HEK293T (cell line): ENCODE measurements around the gene QKI.

Source experiments
- BHLHE40 ChIP-seq: fragments of 450-650 bp; IDR thresholded peaks from 2 replicates; pipeline ENCODE4 v1.6.1; 2016; ENCODE audit warnings: mild to moderate bottlenecking, moderate library complexity, borderline replicate concordance
- ELF4 ChIP-seq: fragments of 450-650 bp; IDR thresholded peaks from 2 replicates; pipeline ENCODE4 v1.6.1; 2017; ENCODE audit warnings: antibody characterized with exemption
- FOXM1 ChIP-seq: fragments of 450-650 bp; IDR thresholded peaks from 2 replicates; pipeline ENCODE4 v1.6.1; 2017; ENCODE audit warnings: mild to moderate bottlenecking, borderline replicate concordance
- NFRKB ChIP-seq: fragments of 450-650 bp; IDR thresholded peaks from 2 replicates; pipeline ENCODE4 v1.6.1; 2016; ENCODE audit warnings: mild to moderate bottlenecking, moderate library complexity
- SP1 ChIP-seq: fragments of 450-650 bp; IDR thresholded peaks from 2 replicates; pipeline ENCODE4 v1.6.1; 2017
- SUZ12 ChIP-seq: fragments of 450-650 bp; IDR thresholded peaks from 2 replicates; pipeline ENCODE4 v1.6.1; 2016; ENCODE audit warnings: mild to moderate bottlenecking
- TARDBP ChIP-seq: fragments of 450-650 bp; IDR thresholded peaks from 2 replicates; pipeline ENCODE4 v1.6.1; 2016
- ZNF384 ChIP-seq: fragments of 450-650 bp; IDR thresholded peaks from 2 replicates; pipeline ENCODE4 v1.6.1; 2016
- TF ChIP-seq, protein P1 (sequence below): fragments of 450-650 bp; IDR thresholded peaks from 2 replicates; pipeline ENCODE4 v1.6.1; 2016

- TF ChIP-seq TARDBP (no peak), ELF4 (no peak), SP1 (no peak), FOXM1 (no peak), ZNF384 (no peak), BHLHE40 (no peak), NFRKB (no peak), SUZ12 (no peak)
- TF ChIP-seq, protein P1, sequence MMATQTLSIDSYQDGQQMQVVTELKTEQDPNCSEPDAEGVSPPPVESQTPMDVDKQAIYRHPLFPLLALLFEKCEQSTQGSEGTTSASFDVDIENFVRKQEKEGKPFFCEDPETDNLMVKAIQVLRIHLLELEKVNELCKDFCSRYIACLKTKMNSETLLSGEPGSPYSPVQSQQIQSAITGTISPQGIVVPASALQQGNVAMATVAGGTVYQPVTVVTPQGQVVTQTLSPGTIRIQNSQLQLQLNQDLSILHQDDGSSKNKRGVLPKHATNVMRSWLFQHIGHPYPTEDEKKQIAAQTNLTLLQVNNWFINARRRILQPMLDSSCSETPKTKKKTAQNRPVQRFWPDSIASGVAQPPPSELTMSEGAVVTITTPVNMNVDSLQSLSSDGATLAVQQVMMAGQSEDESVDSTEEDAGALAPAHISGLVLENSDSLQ: no peak
Measured at GRCh38 chr6:163538331-163538730, 123.8 kb downstream of the QKI start.
